ENCODE data around the gene SECTM1. TPM values are rescaled to one million over a fixed set of nuclear protein-coding genes. Genes with fewer than 3 reads are reported as not detected.

SECTM1 gene
- total RNA-seq, 1 experiment from 2014 or later, result 61.7 TPM

DNA sequence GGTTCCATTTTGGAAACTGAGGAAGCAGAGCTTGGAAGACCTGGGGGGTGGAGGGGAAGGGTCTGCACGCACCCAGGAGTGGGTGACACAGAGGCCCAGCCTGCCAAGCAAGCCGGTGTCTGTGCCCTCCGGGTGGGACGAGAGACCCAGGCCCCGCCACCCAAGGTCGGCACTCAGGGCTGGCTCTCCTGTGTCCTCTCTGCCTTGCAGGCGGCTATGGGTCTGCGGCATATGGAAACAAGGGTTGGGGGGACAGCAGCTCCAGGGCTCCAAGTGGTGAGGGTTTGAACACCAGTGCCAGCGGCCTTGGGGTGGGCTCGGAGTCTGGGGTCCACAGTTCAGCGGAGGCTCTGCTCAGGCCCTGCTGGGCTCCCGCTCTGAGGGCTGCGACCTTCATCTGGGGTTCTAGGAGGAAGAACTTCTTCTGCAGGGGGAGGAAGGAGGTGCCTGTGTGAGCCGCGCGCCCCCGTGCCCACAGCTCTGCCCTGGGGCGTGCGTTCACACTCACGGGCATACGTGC is 11.6 kb downstream of the SECTM1 start:
- H3K27ac ChIP-seq (ENCODE audit: low read length), result no peak overlapping the region
- no peaks in the 10 kb centered on the region for H3K27me3 ChIP-seq (ENCODE audit: low read length)
- no peaks in the 10 kb centered on the region for H3K79me2 ChIP-seq (ENCODE audit: low read length)
- no peaks in the 10 kb centered on the region for H3K4me1 ChIP-seq (ENCODE audit: insufficient read depth, low read length)
- ChIA-PET POLR2A (ENCODE audit: unreplicated experiment) (no interaction called here), CTCF (no interaction called here)
- no peaks in the 10 kb centered on the region for H3K9me2 ChIP-seq (replicated peaks; ENCODE audit: low read length)
- intact Hi-C loops (cut with micrococcal nuclease), result loop anchor here (2.0 kb wide), 1 partner anchor 77 kb away; no protein-coding TSS in a partner anchor
- H3K36me3 ChIP-seq (ENCODE audit: low read depth, low read length), result no peaks in the 10 kb centered on the region
- DNase-seq (no peak), ATAC-seq (no peak)
- H2AFZ ChIP-seq (ENCODE audit: low read length), result no peak overlapping the region
- H3K9ac ChIP-seq (ENCODE audit: low read length), result no peak overlapping the region
- H3K9me3 ChIP-seq (ENCODE audit: low read length), result no peaks in the 10 kb centered on the region
- no peak overlapping the region for H3K4me2 ChIP-seq (ENCODE audit: low read length)
- H3F3A ChIP-seq (ENCODE audit: low read length, unreplicated experiment), result peaks cover 3% of the 10 kb centered on the region
- no peaks in the 10 kb centered on the region for H4K20me1 ChIP-seq (ENCODE audit: low read length)
- TSS peak; percentile 43 for BruUV-seq (replicated peaks)
- TF ChIP-seq EZH2 (IDR thresholded peaks at IDR 0.05; ENCODE audit: low read length, unreplicated experiment), result no peak
- TF ChIP-seq, protein P1, sequence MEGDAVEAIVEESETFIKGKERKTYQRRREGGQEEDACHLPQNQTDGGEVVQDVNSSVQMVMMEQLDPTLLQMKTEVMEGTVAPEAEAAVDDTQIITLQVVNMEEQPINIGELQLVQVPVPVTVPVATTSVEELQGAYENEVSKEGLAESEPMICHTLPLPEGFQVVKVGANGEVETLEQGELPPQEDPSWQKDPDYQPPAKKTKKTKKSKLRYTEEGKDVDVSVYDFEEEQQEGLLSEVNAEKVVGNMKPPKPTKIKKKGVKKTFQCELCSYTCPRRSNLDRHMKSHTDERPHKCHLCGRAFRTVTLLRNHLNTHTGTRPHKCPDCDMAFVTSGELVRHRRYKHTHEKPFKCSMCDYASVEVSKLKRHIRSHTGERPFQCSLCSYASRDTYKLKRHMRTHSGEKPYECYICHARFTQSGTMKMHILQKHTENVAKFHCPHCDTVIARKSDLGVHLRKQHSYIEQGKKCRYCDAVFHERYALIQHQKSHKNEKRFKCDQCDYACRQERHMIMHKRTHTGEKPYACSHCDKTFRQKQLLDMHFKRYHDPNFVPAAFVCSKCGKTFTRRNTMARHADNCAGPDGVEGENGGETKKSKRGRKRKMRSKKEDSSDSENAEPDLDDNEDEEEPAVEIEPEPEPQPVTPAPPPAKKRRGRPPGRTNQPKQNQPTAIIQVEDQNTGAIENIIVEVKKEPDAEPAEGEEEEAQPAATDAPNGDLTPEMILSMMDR (conservative IDR thresholded peaks at IDR 0.05; ENCODE audit: low read depth, low read length), result no peak
- TF ChIP-seq EZH2phosphoT487 (IDR thresholded peaks at IDR 0.05; ENCODE audit: borderline replicate concordance, low read length), result no peak
- H3K4me3 ChIP-seq (ENCODE audit: low read length), result no peak overlapping the region

GRCh38 chr17:82320956-82321927 is 12.3 kb downstream of the SECTM1 start:
- Histone ChIP-seq H3K9ac (ENCODE audit: low read length) (no peak overlapping the region), H3K9me2 (replicated peaks; ENCODE audit: low read length) (no peaks in the 10 kb centered on the region), H4K20me1 (ENCODE audit: low read length) (no peaks in the 10 kb centered on the region), H3K79me2 (ENCODE audit: low read length) (no peaks in the 10 kb centered on the region), H3K4me2 (ENCODE audit: low read length) (no peak overlapping the region), H2AFZ (ENCODE audit: low read length) (no peak overlapping the region), H3K9me3 (ENCODE audit: low read length) (no peaks in the 10 kb centered on the region), H3K27ac (ENCODE audit: low read length) (no peak overlapping the region), H3K4me3 (ENCODE audit: low read length) (no peak overlapping the region), H3K4me1 (ENCODE audit: insufficient read depth, low read length) (no peaks in the 10 kb centered on the region), H3K36me3 (ENCODE audit: low read depth, low read length) (no peaks in the 10 kb centered on the region), H3K27me3 (ENCODE audit: low read length) (no peaks in the 10 kb centered on the region), H3F3A (ENCODE audit: low read length, unreplicated experiment) (peaks cover 3% of the 10 kb centered on the region)
- ATAC-seq (peak; percentile 45), DNase-seq (no peak)
- no TSS peak for BruUV-seq (replicated peaks)
- CTCF ChIA-PET, result interaction anchor here (1.2 kb wide), 1 partner anchor 74 kb away, joined by 3 read pairs; no protein-coding TSS in a partner anchor
- TF ChIP-seq, protein P1 (conservative IDR thresholded peaks at IDR 0.05; ENCODE audit: low read depth, low read length), result peak; percentile 90
- no peak for TF ChIP-seq EZH2 (IDR thresholded peaks at IDR 0.05; ENCODE audit: low read length, unreplicated experiment)
- intact Hi-C loops (cut with micrococcal nuclease), result loop anchor here (2.0 kb wide), 1 partner anchor 76 kb away; no protein-coding TSS in a partner anchor
- POLR2A ChIA-PET (ENCODE audit: unreplicated experiment), result no interaction called here

Measured in PC-3 (cell line).